GM12873 (cell line): ENCODE data around the gene BEND7.

Source experiments
- CTCF ChIP-seq: IDR thresholded peaks from 2 replicates; pipeline ENCODE4 v1.5.1; 2012; ENCODE audit warnings: low read depth, mild to moderate bottlenecking, moderate library complexity, low read length, control low read depth; ENCODE audit not compliant: insufficient read depth; ENCODE audit errors: missing control alignments

BEND7 gene

GRCh38 chr10:13437026-13437555 is 91.7 kb downstream of the BEND7 start:
- TF ChIP-seq CTCF = no peak

- no peak for TF ChIP-seq CTCF
Measured at GRCh38 chr10:13425397-13425796, 103.4 kb downstream of the BEND7 start.

GRCh38 chr10:13422800-13423199 is 106.0 kb downstream of the BEND7 start:
- TF ChIP-seq CTCF = no peak

GRCh38 chr10:13421382-13421917 is 107.4 kb downstream of the BEND7 start:
- TF ChIP-seq CTCF = no peak

- TF ChIP-seq CTCF = no peak
Measured at GRCh38 chr10:13420532-13421307, 108.1 kb downstream of the BEND7 start.

- no peak for TF ChIP-seq CTCF
Measured at GRCh38 chr10:13417459-13418126, 111.2 kb downstream of the BEND7 start.

GRCh38 chr10:13416760-13417159 is 112.1 kb downstream of the BEND7 start:
- no peak for TF ChIP-seq CTCF
